KMS-11 (cell line): ENCODE data around the gene R3HDM2.

Experiments
- H2AFZ ChIP-seq: fragments of 200-600 bp; sonication (generic); 2 replicates; pipeline ENCODE4 v1.6.1; 2016; ENCODE audit warnings: antibody characterized with exemption, mixed run types, low read depth
- H3K27ac ChIP-seq: fragments of 200-600 bp; sonication (generic); 2 replicates; pipeline ENCODE4 v1.6.1; 2016; ENCODE audit warnings: mild to moderate bottlenecking, mixed run types
- H3K27me3 ChIP-seq: fragments of 200-600 bp; sonication (generic); 2 replicates; pipeline ENCODE4 v1.6.1; 2017; ENCODE audit warnings: mild to moderate bottlenecking, low read depth, mixed run types, moderate library complexity; ENCODE audit not compliant: insufficient read depth
- H3K36me3 ChIP-seq: fragments of 200-600 bp; sonication (generic); 2 replicates; pipeline ENCODE4 v1.6.1; 2017; ENCODE audit warnings: mild to moderate bottlenecking, mixed run types; ENCODE audit not compliant: insufficient read depth
- H3K4me1 ChIP-seq: fragments of 200-600 bp; sonication (generic); 2 replicates; pipeline ENCODE4 v1.6.1; 2016; ENCODE audit warnings: mild to moderate bottlenecking, low read depth, mixed run types; ENCODE audit not compliant: poor library complexity, severe bottlenecking
- H3K4me2 ChIP-seq: fragments of 200-600 bp; sonication (generic); 2 replicates; pipeline ENCODE4 v1.7.0; 2016; ENCODE audit warnings: mild to moderate bottlenecking, mixed run types
- H3K4me3 ChIP-seq: fragments of 200-600 bp; sonication (generic); IDR thresholded peaks from 2 replicates; pipeline ENCODE4 v1.6.1; 2017; ENCODE audit warnings: low read depth, low read length, mixed read lengths; ENCODE audit not compliant: insufficient read depth
- H3K79me2 ChIP-seq: fragments of 200-600 bp; sonication (generic); 2 replicates; pipeline ENCODE4 v1.6.1; 2016; ENCODE audit warnings: low read depth, mixed run types; ENCODE audit not compliant: insufficient read depth
- H3K9ac ChIP-seq: fragments of 200-600 bp; sonication (generic); 2 replicates; pipeline ENCODE4 v1.6.1; 2016; ENCODE audit warnings: mild to moderate bottlenecking, mixed run types
- H4K20me1 ChIP-seq: fragments of 200-600 bp; sonication (generic); 2 replicates; pipeline ENCODE4 v1.6.1; 2016; ENCODE audit warnings: mild to moderate bottlenecking, mixed run types; ENCODE audit not compliant: insufficient read depth
- TF ChIP-seq, protein P1 (sequence below): fragments of 200-600 bp; sonication (generic); conservative IDR thresholded peaks from 2 replicates; pipeline ENCODE4 v1.6.1; 2017; ENCODE audit warnings: low read depth, mild to moderate bottlenecking, antibody characterized with exemption, low read length, moderate library complexity, mixed read lengths

Gene R3HDM2

DNA sequence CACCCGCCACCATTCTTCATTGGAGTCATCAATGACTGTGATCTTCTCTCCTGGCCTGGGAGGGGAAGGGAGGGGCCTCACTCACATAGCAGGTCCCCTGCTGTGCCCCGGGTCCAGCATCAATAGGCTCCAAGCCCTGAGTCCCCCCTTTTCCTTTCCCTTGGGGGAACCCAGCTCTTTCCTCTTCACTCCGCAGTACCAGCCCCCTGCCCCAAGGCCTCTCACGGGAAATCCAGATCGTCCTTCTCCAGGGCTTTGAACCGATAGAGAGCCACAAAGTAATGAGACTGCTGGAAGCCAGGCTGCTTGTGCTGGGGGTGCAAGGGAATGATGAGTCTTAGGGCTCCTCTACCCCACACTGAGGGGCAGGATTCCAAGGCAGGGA lies 186.5 kb downstream of the R3HDM2 start:
- Histone ChIP-seq H3K27me3 (peaks cover 49% of the 10 kb centered on the region), H3K9ac (no peak overlapping the region), H3K4me2 (no peak overlapping the region; the same call in 1 of the 2 replicates), H3K4me1 (peaks cover 36% of the 10 kb centered on the region), H4K20me1 (no peaks in the 10 kb centered on the region), H3K4me3 (no peak overlapping the region), H3K79me2 (no peaks in the 10 kb centered on the region), H3K27ac (no peak overlapping the region), H2AFZ (no peak overlapping the region), H3K36me3 (no peaks in the 10 kb centered on the region)
- TF ChIP-seq, protein P1, sequence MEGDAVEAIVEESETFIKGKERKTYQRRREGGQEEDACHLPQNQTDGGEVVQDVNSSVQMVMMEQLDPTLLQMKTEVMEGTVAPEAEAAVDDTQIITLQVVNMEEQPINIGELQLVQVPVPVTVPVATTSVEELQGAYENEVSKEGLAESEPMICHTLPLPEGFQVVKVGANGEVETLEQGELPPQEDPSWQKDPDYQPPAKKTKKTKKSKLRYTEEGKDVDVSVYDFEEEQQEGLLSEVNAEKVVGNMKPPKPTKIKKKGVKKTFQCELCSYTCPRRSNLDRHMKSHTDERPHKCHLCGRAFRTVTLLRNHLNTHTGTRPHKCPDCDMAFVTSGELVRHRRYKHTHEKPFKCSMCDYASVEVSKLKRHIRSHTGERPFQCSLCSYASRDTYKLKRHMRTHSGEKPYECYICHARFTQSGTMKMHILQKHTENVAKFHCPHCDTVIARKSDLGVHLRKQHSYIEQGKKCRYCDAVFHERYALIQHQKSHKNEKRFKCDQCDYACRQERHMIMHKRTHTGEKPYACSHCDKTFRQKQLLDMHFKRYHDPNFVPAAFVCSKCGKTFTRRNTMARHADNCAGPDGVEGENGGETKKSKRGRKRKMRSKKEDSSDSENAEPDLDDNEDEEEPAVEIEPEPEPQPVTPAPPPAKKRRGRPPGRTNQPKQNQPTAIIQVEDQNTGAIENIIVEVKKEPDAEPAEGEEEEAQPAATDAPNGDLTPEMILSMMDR: no peak

DNA sequence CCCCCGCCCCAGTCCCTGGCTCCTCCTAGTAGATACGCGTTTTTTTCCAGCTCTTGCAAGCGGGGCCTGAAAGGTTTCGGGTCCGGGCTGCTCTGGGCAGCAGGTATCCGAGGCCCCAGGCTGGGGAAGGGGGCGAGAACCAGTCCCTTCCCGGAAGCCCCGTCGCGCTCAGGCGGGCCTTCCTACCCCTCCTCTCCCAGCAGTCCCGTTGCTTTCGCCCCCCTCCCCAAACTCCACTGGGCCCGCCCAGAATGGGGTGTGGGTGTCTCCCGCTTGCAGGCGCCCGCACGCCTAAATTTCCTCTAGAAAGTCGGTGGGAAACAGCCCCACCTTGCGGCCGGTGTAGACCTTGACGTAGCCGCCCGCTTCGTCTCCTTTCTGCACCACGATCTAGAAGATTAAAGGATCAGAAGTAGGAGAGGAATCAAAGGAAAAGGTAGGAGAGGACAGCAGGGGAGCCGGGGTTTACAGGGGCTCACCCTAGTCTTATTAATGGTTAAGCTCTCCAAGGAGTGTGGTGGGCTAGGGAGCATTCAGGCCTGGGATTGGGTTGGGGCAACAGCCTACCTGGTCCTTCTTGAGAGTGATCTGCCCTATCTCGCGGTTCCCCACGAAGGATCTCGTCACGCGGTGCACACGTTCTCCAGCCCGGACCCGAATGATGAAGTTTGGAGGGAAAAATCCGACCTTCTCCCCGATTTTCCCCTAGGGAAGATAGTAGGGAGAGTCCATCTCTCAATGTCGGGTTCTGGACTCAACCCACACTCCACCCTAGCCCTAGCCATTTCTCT lies 187.1 kb downstream of the R3HDM2 start:
- Histone ChIP-seq H4K20me1 (no peaks in the 10 kb centered on the region), H3K4me2 (peak overlapping the region; percentile 100), H3K4me1 (peaks cover 40% of the 10 kb centered on the region), H3K4me3 (peak overlapping the region; percentile 19), H3K36me3 (no peaks in the 10 kb centered on the region), H3K27me3 (peaks cover 52% of the 10 kb centered on the region), H3K79me2 (no peaks in the 10 kb centered on the region), H3K9ac (peak overlapping the region; percentile 7; the same call in 1 of the 2 replicates), H3K27ac (no peak overlapping the region), H2AFZ (peak overlapping the region; percentile 81)
- TF ChIP-seq, protein P1: peak; percentile 83

DNA sequence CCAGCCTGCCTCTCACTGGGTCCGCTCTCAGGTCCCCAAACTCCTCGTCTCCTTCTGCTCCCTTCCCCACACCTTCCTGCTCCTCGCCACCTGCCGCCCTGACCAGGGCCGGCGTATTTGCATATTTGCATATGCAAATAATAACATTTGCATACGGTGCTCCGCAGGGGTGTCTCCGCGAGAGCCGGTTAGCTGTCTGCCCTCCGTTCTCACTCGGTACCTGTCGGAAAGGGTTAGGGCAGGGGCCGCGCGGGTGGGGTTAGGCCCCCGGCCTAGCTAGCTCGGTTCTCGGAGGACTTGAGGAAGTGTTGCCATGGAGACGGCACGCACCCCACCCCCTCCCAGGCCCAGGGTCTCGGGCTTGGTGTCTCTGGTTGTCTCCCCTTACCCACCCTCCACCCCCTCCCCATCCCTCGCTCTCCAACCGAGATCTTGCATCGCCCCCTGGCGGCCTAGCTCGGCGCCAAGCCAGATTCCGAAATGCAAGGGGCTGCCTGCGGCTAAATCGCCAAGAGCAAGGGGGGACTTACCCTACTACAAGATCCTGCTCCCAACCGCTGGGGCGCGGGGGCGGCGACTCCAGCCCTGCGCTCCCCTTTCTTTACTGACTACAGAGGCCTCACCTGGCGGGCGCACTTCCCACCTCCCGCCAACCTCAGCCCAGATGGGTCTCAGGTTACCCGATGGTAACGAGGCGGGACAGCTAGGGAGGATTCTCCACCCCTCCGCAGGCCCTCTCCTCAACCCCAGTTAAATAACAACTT lies 188.0 kb downstream of the R3HDM2 start:
- no peak overlapping the region for H3K27ac ChIP-seq
- H4K20me1 ChIP-seq: no peaks in the 10 kb centered on the region
- H3K4me2 ChIP-seq: peak overlapping the region; percentile 100
- peak overlapping the region; percentile 81 for H2AFZ ChIP-seq
- H3K4me3 ChIP-seq: peak overlapping the region; percentile 19
- H3K9ac ChIP-seq: peak overlapping the region; percentile 7; the same call in 1 of the 2 replicates
- no peaks in the 10 kb centered on the region for H3K36me3 ChIP-seq
- H3K27me3 ChIP-seq: peaks cover 60% of the 10 kb centered on the region
- peaks cover 48% of the 10 kb centered on the region for H3K4me1 ChIP-seq
- TF ChIP-seq, protein P1: peak; percentile 97
- H3K79me2 ChIP-seq: no peaks in the 10 kb centered on the region

DNA sequence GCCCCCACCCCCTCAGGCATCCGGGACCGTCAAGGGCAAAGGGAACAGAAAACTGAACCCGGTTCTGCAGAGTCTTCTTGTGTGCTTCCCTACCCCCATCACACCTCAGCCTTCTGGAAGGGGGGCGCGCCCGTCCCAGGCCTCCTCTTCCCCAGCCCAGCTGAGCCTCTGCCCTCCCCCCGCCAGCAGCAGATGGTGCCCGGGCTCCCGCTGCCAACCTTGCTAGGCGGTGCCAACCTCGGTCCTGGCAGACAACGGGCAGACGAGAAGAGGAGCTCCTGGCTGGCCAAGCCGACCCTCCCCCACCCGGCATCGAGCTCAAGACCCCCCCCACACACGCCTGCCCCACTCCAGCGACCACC lies 188.5 kb downstream of the R3HDM2 start:
- no peaks in the 10 kb centered on the region for H3K36me3 ChIP-seq
- H3K79me2 ChIP-seq: no peaks in the 10 kb centered on the region
- H2AFZ ChIP-seq: peak overlapping the region; percentile 81; the same call in 1 of the 2 replicates
- no peak overlapping the region for H3K4me3 ChIP-seq
- peaks cover 54% of the 10 kb centered on the region for H3K4me1 ChIP-seq
- H3K4me2 ChIP-seq: peak overlapping the region; percentile 100
- no peak overlapping the region for H3K9ac ChIP-seq
- TF ChIP-seq, protein P1: no peak
- no peak overlapping the region for H3K27ac ChIP-seq
- H4K20me1 ChIP-seq: no peaks in the 10 kb centered on the region
- H3K27me3 ChIP-seq: peaks cover 65% of the 10 kb centered on the region
